ENCODE data around the gene ACO2.
"Not testable (repeated sequence)": the region's sequence is repeated elsewhere in the genome, so short reads cannot be mapped to it uniquely, and the experiment has no call there.

The ACO2 gene

DNA sequence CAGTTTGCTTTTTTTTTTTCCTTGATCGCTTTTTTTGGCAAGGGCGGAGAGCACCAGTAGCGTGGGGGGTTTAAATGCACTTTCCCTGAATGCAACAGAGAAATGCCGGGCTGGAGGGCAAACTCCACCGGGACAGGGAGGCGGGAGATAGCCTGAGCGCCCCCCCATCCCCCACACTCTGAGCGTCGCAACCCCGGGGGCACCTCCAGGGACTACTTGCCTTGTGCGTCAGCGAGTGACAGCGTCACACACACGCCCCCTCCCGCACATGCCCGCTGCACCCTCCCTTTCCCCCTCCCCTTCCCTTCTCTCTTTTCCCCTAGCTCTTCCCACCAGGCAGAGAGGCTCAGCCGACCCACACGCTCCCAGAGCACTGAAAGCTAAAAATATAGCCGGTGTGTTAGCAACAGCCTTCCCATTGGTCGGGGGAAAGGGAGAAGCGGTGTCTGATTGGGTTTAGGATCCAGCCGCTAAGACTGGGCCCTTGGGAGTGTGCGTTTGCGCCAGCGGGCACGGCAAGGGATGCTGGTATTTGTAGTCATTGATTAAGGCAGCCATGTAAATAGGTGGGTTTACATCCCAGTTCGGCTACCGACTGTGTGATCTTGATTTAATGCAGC lies 20.6 kb upstream of the ACO2 start:
- peak; percentile 86 for DNase-seq

DNA sequence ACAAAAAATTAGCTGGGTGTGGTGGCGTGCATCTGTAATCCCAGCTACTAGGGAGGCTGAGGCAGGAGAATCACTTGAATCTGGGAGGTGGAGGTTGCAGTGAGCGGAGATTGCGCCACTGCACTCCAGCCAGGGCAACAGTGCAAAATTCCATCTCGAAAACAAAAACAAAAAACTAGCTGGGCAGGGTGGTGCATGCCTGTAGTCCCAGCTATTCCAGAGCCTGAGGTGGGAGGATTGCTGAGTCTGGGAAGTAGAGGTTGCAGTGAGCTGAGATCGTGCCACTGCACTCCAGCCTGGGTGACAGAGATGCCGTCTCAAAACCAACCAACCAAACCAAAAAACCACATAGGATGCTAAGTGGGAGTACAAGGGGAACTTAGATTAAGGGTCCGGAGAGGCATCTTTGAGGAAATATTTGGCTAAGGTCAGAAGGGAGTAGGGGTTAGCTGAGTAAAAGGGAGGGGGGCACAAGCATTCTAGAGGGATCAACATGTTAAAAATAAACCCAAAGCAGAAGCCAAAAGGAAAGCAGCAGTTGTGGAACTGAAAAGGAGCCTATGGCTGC lies 10.7 kb upstream of the ACO2 start:
- no peak for DNase-seq

DNA sequence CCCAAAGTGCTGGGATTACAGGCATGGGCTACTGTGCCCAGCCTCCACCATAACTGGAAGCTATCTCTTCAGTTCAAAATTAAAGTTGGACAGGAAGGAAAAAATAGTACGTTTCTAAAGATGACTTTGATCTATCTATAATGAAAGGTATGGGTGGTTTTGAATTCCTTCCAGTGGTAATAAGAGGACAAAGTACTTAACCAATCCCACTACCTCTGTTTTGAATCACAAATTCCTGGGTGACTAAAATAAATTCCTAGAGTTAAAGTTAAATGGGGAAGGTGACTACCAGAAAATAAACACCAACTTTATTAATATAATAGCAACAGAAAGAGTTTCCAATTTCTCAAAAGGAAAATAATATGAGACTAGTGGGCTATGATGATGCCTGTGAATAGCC lies 9.5 kb upstream of the ACO2 start:
- no peak for DNase-seq

DNA sequence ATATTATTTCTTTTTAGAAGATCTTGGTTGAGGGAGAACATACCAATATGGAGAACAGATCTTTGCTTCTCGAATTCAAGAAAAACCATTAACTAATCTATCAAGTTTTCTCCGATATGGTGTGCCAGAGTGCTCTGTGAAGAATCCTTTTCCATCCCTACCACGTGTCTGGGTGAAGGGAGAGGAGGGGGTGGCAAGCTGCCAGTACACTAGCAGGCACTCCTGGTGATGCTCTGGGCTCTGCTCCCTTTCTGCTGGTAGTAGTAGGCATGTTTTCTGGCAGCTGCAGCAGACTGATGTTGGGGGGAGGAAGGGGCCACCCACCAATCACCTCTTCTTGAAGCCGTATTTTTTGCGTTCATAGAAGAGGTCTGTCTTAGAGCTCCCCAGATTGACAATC lies 8.8 kb upstream of the ACO2 start:
- not testable (repeated sequence) for DNase-seq

DNA sequence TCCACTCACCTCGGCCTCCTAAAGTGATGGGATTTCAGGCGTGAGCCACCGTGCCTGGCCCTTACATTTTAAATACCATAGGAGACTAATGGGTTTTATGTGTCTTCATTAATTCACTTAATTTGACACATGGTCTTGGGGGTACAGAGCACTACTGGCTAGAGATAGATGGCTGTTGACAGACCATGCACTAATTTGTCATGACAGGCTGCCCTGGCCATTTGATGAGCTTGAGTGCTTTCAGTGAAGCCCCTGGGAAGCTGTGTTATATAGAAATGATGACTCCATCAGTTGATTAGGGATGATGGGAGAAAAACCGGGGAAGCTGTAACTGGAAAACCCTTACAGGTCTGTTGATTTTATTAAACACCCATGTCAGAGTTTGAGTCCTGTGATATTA lies 7.0 kb upstream of the ACO2 start:
- DNase-seq, result no peak

DNA sequence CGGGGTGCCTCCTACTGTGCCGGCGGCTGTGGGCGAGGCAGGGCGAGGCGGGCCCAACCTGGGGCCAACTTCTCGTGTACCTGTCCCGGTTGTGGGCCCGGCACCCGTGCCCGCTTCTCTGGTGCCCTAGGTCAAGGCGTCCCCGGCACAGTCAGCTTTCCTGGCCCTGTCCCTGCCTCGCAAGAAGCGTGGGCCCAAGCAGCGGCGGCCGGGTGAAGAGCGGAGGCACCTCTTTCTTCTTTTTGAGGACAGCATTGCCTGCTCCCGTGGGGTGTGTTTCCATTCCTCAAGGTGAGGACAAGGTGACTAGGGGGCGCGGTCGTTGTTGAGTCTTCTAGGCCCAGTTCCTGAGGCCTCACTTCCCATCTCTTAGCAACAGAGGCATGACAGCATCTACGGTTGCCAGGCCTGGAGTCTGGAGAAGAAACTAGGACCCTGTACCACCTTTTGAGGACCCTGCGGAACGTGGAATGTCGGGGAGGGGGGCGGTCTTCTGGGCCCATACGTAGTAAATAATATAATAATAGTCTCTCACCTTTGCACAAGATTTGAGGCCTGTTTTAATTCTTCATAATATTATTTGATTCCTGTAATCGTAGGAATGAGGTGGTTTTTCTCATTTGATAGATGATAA lies 418 bp downstream of the ACO2 start:
- no peak for DNase-seq

DNA sequence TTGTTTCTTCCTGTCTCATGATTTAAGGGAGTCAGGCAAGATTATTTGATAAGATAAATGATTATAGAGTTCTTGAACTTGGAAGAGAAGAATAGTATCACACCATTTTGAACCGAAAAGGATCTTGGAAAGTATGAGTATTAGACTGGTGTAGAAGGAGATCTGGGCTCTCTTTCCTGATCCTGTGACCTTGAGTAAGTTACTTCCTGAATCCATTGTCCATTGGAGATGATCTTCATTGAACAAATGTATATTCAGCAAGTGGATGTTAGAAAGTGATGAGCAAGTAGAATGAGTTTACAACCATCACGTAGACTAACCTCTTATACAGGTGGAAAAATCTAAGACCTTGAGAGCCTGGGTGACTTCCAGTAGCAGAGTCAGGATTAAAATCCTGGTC lies 2.0 kb downstream of the ACO2 start:
- DNase-seq, result no peak

DNA sequence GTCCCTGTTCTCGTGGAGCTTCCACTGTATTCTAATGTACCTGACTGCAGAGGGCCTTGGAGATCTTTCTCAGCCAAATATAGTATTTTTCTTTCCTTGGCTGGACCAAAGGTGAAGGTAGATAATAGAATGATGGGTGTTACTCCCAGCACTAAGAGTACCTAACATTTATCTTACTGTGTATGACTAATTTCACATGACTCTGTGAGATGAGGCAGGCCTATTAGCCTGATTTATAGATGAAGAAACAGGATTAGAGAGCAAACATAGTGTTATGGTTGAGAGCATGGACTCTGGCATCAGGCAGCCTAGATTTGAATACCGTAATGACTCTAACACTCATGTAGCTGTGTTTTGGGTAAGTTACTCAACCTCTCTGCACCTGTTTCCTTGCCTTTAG lies 2.7 kb downstream of the ACO2 start:
- no peak for DNase-seq

DNA sequence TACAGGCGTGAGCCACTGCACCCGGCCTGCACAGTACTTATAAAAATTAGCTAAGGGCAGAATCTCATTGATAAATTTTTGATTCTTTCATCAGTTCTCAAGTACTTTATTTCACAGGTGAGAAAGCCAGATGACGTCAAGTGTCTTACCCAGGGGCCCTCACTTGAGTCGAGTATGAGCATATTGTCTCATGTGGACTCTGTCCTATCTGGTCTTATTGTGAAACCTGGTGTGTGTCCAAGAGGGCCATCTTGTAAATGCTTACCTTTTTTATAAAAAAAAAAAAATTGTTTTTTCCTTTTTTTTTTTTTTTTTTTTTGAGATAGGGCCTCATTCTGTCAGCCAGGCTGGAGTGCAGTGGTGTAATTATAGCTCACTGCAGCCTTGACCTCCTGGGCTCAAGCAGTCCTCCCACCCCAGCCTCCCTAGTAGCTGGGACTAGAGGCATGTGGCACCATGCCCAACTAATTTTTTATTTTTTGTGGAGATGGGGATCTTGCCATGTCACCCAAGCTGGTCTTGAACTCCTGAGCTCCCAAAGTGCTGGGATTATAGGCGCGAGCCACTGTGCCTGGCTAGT lies 6.0 kb downstream of the ACO2 start:
- DNase-seq, result no peak

DNA sequence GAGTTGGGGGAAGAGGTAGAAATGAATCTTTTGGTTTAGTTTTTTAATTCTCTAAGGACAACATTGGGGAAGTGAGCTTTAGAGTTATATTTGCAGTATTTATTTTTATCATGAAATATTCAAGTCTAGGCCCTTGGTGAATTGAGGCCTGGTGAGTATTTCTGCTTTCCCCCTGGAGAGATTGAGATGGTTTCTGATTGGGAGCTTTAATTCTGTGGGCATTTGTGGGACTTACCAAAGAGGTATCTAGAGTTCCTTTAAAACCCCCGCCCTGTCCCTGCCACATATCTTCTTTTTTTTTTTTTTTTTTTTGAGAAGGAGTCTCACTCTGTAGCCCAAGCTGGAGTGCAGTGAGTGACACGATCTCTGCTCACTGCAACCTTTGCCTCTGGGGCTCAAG lies 9.6 kb downstream of the ACO2 start:
- no peak for DNase-seq

DNA sequence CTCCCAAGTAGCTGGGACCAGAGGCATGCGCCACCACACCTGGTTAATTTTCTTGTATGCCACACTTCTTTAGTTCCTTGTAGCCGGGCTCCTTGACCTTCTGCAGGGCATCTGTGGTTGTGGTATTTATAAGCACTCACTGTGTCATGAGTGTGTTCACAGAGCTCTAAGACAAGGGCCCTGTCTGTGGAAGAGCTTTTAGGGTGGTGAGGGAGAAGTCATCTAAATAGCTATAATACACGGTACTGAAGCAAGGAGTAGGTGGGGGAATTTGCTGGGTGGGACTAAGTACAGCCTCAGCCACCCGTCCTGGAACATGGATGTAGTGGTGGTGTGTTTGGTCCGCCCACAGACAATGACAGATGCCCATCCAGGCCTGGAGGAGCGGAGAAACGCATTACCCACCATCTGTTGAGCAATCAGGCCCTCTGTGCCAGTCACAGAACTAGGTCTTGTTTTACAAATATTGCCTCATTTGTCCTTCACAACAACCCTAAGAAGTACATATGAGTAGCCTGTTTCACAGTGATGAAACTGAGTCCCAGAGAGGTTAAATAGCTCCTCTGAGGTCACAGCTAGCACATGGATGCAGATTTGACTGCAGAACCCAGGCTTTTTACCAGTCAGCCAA lies 10.1 kb downstream of the ACO2 start:
- no peak for DNase-seq

DNA sequence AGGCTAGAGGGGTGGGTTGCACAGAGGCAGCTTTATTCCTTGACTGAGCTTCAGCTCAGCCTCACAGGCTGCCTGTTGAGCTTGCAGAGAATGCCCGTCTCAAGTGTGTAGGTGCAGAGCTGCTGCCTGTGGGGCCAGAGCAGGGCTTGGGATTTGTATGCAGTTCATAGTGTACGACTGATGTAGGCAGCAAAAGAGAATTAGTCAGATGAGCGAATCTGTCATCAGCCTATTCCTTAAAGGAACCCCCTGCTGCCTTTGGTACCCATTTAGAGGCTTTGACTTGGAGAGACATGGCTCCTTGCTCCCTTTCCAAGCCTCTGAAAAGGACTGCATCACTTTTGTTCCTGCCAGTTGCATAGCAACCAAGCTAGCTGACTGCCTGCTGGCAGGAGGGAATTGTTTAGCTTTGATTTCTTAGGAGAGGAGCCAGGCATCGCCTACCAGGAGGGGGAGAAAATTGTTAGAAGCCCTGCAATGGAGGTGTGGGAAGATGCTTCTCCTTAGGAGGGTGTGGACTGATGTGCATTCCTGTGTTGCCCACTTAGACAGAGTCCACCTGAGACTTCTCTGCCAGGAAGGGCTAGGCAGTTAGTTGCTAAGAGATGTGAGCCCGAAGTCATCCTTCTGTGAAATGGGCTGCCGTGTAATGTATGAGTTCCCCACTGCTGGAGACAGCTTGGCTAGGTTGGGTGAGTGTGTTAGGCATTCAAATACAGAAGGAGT lies 10.9 kb downstream of the ACO2 start:
- DNase-seq, result no peak

DNA sequence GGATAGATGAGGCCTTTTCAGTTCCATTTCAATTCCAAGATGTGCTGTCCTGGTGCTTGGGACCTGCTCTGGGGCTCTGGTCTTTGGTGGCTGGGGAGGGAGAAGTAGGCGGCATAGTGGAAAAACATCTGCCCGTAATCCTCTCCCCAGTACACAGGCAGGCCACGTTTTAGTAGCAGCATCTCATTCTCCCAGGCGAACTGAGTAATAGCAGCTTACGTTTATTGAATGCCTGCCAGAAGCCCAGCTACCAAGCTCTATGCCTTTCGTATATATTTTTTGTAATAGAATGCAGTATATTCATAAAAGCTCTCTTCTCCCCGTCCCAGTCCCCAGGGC lies 11.4 kb downstream of the ACO2 start:
- no peak for DNase-seq

DNA sequence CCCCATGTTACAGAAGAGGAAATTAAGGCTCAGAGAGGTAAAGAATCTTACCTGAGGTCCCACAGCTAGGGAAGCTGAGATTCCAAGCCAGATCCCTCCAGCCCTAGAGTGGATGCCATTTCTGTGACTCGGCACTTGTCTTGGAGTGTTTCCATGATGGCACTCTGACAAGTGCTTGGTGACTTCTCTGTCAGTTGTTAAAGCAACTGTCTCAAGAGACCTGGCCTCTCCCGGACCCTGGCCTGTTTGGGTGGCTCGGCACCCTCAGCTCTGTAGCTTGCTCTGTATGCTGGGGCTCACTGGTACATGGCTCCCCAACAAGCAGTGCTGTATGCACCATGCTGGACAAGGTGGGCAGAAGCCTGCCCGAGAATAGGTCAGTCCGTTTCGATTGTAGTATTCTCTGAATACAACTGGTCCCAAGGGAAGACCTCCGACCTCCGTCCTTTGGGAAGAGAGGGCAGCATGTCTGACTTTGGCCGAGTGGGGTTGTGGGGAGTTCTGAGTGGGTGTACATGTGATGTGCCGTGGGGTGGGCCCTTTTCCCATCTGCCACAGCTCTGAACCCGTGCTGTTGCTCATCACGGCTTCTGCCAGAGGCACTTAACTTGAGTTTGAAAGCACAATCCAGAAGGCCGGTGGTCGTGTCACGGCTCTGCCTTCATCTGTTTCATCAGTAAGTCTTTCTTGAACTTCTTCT lies 12.4 kb downstream of the ACO2 start:
- DNase-seq, result no peak

DNA sequence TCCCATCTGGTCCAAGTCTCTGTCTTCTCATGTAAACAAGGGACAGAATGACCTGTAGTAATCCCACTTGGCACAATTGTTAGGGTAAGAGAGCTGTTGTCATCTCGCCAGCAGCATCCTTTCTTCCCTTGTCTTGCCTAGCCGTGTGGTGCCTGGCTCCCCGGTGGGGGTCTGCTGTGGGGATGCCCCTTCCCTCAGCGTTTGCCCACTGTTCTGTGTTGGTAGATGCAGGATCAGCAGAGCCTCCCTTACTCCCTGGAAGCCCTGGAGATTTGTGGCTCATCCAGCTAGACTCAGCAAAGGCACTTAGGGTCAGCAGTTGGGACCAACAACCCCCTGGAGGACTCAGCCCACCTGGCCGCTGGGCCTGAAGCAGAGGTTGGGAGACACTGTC lies 13.0 kb downstream of the ACO2 start:
- DNase-seq, result no peak

DNA sequence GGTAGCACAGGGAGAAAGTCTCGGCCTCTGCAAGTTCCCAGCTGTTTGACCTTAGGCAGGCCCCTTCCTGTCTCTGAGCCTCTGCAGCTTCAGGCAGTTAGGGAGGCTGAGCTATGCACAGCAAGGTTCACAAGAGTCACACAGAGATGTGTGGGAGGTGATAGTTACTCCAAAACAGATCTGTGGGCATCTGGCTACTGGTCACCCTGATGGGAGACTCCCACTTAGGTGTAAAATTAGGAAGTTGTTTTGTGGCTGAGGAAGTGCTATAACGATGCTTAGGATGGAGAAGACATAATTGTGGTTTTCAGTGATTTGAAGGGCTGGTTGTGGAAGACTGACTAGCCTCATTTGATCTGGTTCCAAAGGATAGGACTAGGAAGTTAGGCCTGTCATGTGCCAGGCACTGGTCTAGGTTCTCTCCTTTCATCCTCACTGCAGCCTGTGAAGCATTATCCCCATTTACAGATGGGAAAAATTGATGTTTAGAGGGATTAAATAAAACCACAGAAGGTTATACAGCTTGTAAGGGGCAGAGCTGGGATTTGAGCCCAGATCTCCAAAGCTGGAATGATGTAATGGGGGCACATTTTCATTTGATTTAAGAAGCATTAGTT lies 13.5 kb downstream of the ACO2 start:
- DNase-seq, result no peak

DNA sequence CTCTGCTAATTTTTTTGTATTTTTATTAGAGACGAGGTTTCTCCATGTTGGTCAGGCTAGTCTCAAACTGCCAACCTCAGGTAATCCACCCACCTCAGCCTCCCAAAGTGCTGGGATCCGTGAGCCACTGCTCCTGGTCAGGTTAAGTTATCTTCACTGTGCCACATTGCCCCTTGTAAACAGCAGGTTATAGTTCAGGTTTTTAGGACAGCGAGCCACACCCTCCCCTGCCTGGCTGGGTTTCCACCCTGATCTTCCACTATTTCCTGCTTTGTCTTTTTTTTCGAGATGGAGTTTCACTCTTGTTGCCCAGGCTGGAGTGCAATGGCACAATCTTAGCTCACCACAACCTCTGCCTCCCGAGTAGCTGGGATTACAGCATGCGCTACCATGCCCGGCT lies 16.1 kb downstream of the ACO2 start:
- no peak for DNase-seq

DNA sequence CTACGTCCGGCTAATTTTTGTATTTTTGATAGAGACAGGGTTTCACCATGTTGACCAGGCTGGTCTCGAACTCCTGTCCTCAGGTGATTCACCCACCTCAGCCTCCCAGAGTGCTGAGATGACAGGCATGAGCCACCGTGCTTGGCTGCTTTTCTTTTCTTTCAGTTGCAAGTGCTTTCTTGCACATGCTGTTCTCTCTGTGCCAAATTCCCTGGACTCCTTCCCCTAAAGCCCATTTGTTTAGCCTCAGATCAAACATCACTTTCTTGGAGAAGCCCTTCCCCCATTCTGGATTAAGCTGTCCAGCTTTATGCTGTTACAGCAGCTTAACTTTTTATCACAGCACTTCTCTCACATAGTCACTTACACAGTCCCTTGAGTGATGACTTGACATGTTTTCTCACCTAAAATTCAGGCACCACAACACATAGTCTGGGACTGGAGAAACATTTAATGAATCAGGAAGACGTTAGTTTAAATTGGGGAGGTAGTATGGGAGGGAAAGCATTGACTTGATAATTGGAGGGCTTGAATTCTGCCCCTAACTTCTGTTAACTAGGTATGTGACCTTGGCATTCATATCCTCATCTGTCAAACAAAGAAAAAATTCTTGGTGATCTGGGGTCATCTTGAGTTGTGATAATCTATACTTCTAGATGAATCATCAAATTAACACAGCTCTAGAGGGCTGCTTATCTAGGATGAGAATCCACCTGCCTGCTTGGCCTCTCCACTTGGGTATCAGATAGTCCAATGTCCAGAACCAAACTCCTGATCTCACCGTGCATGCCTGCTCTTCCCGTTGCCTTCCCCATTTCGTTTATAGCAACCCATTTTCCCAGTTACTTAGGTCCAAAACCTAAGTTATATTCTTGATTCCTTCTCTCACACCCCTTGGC lies 18.4 kb downstream of the ACO2 start:
- DNase-seq, result no peak

DNA sequence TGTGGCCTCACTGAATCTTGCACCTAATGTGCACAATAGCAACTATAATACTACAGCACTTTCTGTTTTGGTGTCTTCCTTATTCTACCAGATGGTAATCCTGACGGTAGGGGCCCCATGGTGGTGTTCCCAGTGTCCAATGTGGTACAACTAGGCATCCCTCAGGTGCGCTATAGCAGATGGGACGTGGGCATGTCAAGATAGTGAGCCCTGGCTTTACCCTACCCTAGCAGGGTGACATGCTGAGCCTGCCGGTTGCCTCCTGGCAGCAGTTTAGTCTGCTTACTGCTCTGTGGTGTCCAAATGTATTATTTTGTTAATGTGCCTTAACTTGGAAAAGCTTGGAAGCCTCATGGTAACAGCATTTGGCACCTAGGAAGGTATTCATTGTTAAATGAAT lies 19.2 kb downstream of the ACO2 start:
- DNase-seq, result no peak

DNA sequence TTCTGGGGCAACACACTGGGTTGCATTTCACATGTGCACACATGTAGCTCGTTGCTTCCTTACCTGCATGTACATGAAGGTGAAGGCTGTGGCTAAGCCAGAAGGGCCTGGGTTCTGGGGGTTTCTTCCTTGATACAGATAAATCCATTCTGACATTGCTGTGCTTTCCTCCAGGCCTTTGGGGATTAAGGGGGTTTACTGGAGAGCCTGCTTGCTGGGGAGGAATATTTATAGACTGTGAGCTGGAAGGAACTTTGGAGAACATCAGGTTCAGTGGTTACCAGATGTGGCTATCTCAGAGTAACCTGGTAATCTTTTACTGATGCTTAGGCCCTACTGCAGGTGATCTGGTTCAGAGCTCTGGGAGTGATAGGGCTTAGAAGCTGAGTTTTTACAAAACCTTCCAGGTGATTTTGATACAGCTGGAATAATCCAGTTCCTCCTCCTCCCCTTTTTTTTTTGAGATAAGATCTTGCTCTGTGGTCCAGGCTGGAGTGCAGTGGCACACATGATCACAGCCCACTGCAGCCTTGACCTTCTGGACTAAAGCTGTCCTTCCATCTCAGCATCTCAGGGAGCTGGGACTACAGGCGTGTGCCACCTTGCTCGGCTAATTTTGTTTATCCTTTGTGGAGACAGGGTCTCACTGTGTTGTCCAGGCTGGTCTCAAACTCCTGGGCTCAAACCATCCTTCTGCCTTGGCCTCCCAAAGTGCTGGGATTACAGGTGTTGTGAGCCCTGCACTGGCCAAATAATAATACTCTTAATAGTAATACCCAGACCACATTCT lies 19.9 kb downstream of the ACO2 start:
- no peak for DNase-seq

Measured in DMS79 (cell line).